Mesodermal cell (in vitro differentiated cells): ENCODE results near the gene PASK.

Source experiments
- H3K27ac ChIP-seq: 2 replicates; pipeline ENCODE4 v1.7.0; 2013; ENCODE audit warnings: mild to moderate bottlenecking, low read depth, low read length, moderate library complexity; ENCODE audit not compliant: severe bottlenecking
- H3K36me3 ChIP-seq: 2 replicates; pipeline ENCODE4 v1.7.1; 2013; ENCODE audit warnings: mild to moderate bottlenecking, low read length, moderate library complexity; ENCODE audit not compliant: control insufficient read depth, insufficient read depth
- H3K4me1 ChIP-seq: one replicate; pipeline ENCODE4 v1.7.1; 2013; ENCODE audit warnings: mild to moderate bottlenecking, low read length; ENCODE audit not compliant: insufficient read depth, control insufficient read depth, poor library complexity, severe bottlenecking
- H3K4me3 ChIP-seq: 2 replicates; pipeline ENCODE4 v1.7.0; 2013; ENCODE audit warnings: low read length, control low read depth, mild to moderate bottlenecking; ENCODE audit not compliant: insufficient read depth, poor library complexity, severe bottlenecking; ENCODE audit errors: extremely low read depth
- H3K9me3 ChIP-seq: 2 replicates; pipeline ENCODE4 v1.7.1; 2013; ENCODE audit warnings: mild to moderate bottlenecking, low read length, moderate library complexity; ENCODE audit not compliant: control insufficient read depth
- WGBS, 2 experiments: methylation state at CpG; one replicate each; pipeline ENCODE4 v1.1.5; 2013; ENCODE audit warnings: missing lambda C conversion rate in 2 of 2; ENCODE audit not compliant: insufficient coverage in 2 of 2; 5-methylcytosine and 5-hydroxymethylcytosine counted together

Gene PASK

GRCh38 chr2:241189093-241189855 is 40.0 kb upstream of the PASK start:
- H3K36me3 ChIP-seq, result no peaks in the 10 kb centered on the region
- H3K4me3 ChIP-seq, result no peak overlapping the region
- H3K4me1 ChIP-seq, result no peaks in the 10 kb centered on the region
- no peak overlapping the region for H3K27ac ChIP-seq
- H3K9me3 ChIP-seq, result no peaks in the 10 kb centered on the region
- 89 to 91% methylated on average over 28 to 31 of the region's 32 CpGs for WGBS, 2 experiments

- no peaks in the 10 kb centered on the region for H3K4me1 ChIP-seq
- H3K36me3 ChIP-seq, result no peaks in the 10 kb centered on the region
- H3K27ac ChIP-seq, result no peak within 1 kb of the TSS
- H3K4me3 ChIP-seq, result no peak within 1 kb of the TSS
- no peaks in the 10 kb centered on the region for H3K9me3 ChIP-seq
- WGBS, 2 experiments, result 72 to 80% methylated on average over 16 to 21 of the region's 21 CpGs
Measured at GRCh38 chr2:241188361-241189092, 39.3 kb upstream of the PASK start, which contains the start of gene ANO7. TSS of gene ANO7 (plus strand) at chr2:241188677. CDS start at chr2:241190064, 1,387 bp downstream.

DNA sequence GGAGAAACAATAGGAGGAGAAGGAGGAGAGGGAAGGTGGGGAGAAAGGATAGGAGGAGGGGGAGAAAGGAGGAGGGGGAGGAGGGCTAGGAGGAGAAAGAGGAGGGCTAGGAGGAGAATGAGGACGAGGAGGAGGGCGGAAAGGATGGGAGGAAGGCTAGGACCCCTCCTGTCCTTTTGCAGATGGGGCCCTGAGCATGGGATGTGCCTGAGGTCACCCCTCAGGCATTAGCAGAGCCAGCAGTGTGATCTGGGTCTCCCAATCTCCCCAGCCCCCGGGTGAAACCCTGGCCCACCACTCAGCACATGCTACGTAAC is 38.6 kb upstream of the PASK start:
- no peaks in the 10 kb centered on the region for H3K4me1 ChIP-seq
- 67 to 69% methylated on average over 2 to 4 of the region's 4 CpGs for WGBS, 2 experiments
- H3K4me3 ChIP-seq, result no peak overlapping the region
- peaks cover 1% of the 10 kb centered on the region for H3K36me3 ChIP-seq
- H3K9me3 ChIP-seq, result no peaks in the 10 kb centered on the region
- H3K27ac ChIP-seq, result no peak overlapping the region

GRCh38 chr2:241187101-241187917 is 38.0 kb upstream of the PASK start:
- 56 to 62% methylated on average over 10 to 12 of the region's 14 CpGs for WGBS, 2 experiments
- Histone ChIP-seq H3K4me3 (no peak overlapping the region), H3K4me1 (no peaks in the 10 kb centered on the region), H3K36me3 (peaks cover 3% of the 10 kb centered on the region), H3K9me3 (no peaks in the 10 kb centered on the region), H3K27ac (no peak overlapping the region)

- Histone ChIP-seq H3K36me3 (peaks cover 8% of the 10 kb centered on the region), H3K4me1 (no peaks in the 10 kb centered on the region), H3K9me3 (no peaks in the 10 kb centered on the region), H3K27ac (no peak overlapping the region), H3K4me3 (no peak overlapping the region)
- 89 to 97% methylated on average over 9 to 11 of the region's 11 CpGs for WGBS, 2 experiments
Measured at GRCh38 chr2:241185961-241186360, 36.7 kb upstream of the PASK start.

DNA sequence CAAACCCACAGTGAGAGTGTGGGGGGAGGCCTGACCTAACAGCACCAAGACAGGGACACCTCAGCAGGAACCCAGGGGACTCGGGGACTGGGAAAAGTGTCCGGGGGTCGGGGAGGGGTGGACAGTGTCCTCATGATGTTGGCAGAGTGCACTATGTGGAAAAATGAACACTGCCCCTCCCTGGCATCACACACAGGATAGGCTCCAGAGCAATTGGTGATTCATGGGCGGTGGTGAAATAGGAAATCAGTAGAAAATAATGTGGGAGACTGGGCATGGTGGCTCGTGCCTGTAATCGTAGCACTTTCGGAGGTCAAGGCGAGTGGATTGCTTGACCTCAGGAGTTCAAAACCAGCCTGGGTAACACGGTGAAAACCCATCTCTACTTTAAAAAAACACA is 35.6 kb upstream of the PASK start:
- no peak overlapping the region for H3K4me3 ChIP-seq
- no peaks in the 10 kb centered on the region for H3K9me3 ChIP-seq
- WGBS, 2 experiments, result 80 to 88% methylated on average over 8 to 9 of the region's 9 CpGs

GRCh38 chr2:241183221-241183620 is 33.9 kb upstream of the PASK start:
- Histone ChIP-seq H3K4me1 (no peaks in the 10 kb centered on the region), H3K27ac (no peak overlapping the region), H3K4me3 (no peak overlapping the region), H3K9me3 (no peaks in the 10 kb centered on the region), H3K36me3 (peaks cover 12% of the 10 kb centered on the region)
- WGBS, 2 experiments, result 93 to 100% methylated on average over 4 to 6 of the region's 9 CpGs

More for the DNA sequence above, 35.6 kb upstream of the PASK start:
- Histone ChIP-seq H3K27ac (no peak overlapping the region), H3K36me3 (peaks cover 8% of the 10 kb centered on the region), H3K4me1 (no peaks in the 10 kb centered on the region)

GRCh38 chr2:241182531-241183133 is 33.4 kb upstream of the PASK start:
- H3K27ac ChIP-seq, result no peak overlapping the region
- H3K9me3 ChIP-seq, result no peaks in the 10 kb centered on the region
- H3K4me1 ChIP-seq, result no peaks in the 10 kb centered on the region
- WGBS, 2 experiments, result 89 to 95% methylated on average over 25 to 28 of the region's 28 CpGs
- peaks cover 17% of the 10 kb centered on the region for H3K36me3 ChIP-seq
- no peak overlapping the region for H3K4me3 ChIP-seq

- peaks cover 17% of the 10 kb centered on the region for H3K36me3 ChIP-seq
- no peaks in the 10 kb centered on the region for H3K4me1 ChIP-seq
- no peak overlapping the region for H3K27ac ChIP-seq
- WGBS, 2 experiments, result 100% methylated on average over 3 of the region's 3 CpGs
- H3K9me3 ChIP-seq, result no peaks in the 10 kb centered on the region
- H3K4me3 ChIP-seq, result no peak overlapping the region
Measured at GRCh38 chr2:241182126-241182525, 32.9 kb upstream of the PASK start.

DNA sequence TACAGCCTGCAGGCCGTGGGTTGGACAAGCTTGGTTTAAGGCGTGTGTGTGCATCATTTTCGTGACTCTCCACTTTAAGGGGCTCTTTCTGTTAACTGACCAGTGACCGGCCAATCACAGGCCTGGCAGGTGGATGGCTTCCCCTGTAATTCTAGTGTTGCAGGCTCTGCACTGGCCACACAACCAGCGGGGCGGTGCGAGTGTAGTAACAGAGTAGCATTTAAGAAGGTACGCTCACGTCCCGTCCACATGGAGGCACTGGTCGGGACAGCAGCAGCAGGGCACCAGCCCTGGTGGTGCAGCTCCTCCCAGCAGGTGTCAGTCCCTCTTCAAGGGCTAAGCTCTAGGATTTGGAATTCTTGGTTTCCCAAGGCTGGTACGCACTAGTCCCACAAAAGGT is 31.2 kb upstream of the PASK start:
- Histone ChIP-seq H3K4me1 (no peaks in the 10 kb centered on the region), H3K36me3 (peaks cover 19% of the 10 kb centered on the region), H3K27ac (no peak overlapping the region), H3K4me3 (no peak overlapping the region), H3K9me3 (no peaks in the 10 kb centered on the region)
- 77% methylated on average over 11 to 12 of the region's 12 CpGs for WGBS, 2 experiments
